Measurements from ENCODE around the gene IL6ST.

Gene IL6ST

GRCh38 chr5:55894135-55894534 is 100.6 kb downstream of the IL6ST start:
- DNase-seq, result no peak

GRCh38 chr5:55892479-55892878 is 102.3 kb downstream of the IL6ST start:
- DNase-seq, result no peak

- no peak for DNase-seq
These were observed 106.6 kb downstream of the IL6ST start for GRCh38 chr5:55888205-55888604.

GRCh38 chr5:55885359-55885758 is 109.4 kb downstream of the IL6ST start:
- DNase-seq, result no peak
